ENCODE measurements around the gene MGAT3. TPM values are rescaled to one million over a fixed set of nuclear protein-coding genes. Genes with fewer than 3 reads are reported as not detected.

The MGAT3 gene
- total and polyA plus RNA-seq, 2 of the 13 experiments (the other 11 are each of a cell fraction or from before 2014, with no cell fraction given): 0.11 to 0.15 TPM

- TF ChIP-seq ZFYVE20 (CRISPR knock-in tag; IDR thresholded peaks at IDR 0.05; ENCODE audit: borderline replicate concordance, low read depth) (no peak), SALL1 (CRISPR knock-in tag; IDR thresholded peaks at IDR 0.05) (peak; percentile 23; the same call in 1 of the 2 replicates), RBM39 (IDR thresholded peaks at IDR 0.05; ENCODE audit: low read depth, low read length, poor library complexity, severe bottlenecking) (no peak), MEIS2 (CRISPR knock-in tag; IDR thresholded peaks at IDR 0.05) (0 out of 2 replicates have a peak, but pooled peaks have one; percentile 29), ZNF589 (CRISPR knock-in tag; conservative IDR thresholded peaks at IDR 0.05) (no peak), TRIM22 (IDR thresholded peaks at IDR 0.05) (no peak), MTERF4 (CRISPR knock-in tag; IDR thresholded peaks at IDR 0.05) (no peak), CAMTA2 (CRISPR knock-in tag; IDR thresholded peaks at IDR 0.05; ENCODE audit: borderline replicate concordance) (no peak), DMTF1 (CRISPR knock-in tag; IDR thresholded peaks at IDR 0.05) (no peak), FOXO4 (CRISPR knock-in tag; conservative IDR thresholded peaks at IDR 0.05) (no peak), PHF21A (CRISPR knock-in tag; IDR thresholded peaks at IDR 0.05) (0 out of 2 replicates have a peak, but pooled peaks have one; percentile 57), HNRNPL (IDR thresholded peaks at IDR 0.05; ENCODE audit: low read depth, low read length) (no peak), BHLHE40 (IDR thresholded peaks at IDR 0.05; ENCODE audit: low read length) (no peak), MYPOP (CRISPR knock-in tag; IDR thresholded peaks at IDR 0.05) (0 out of 2 replicates have a peak, but pooled peaks have one; percentile 37), ZUFSP (CRISPR knock-in tag; IDR thresholded peaks at IDR 0.05; ENCODE audit: borderline replicate concordance) (no peak), SP4 (CRISPR knock-in tag; IDR thresholded peaks at IDR 0.05) (no peak), MIXL1 (CRISPR knock-in tag; IDR thresholded peaks at IDR 0.05) (no peak), GTF3A (CRISPR knock-in tag; conservative IDR thresholded peaks at IDR 0.05) (no peak), ZNF556 (CRISPR knock-in tag; IDR thresholded peaks at IDR 0.05; ENCODE audit: borderline replicate concordance) (no peak)
Measured at GRCh38 chr22:39534092-39534506, 77.3 kb downstream of the MGAT3 start (continued).
